ENCODE data around the gene ADM.

Gene ADM

GRCh38 chr11:10328314-10329098, 23.6 kb downstream of the ADM start:
- H3K27ac ChIP-seq, result no peak overlapping the region
- TF ChIP-seq ZFX (IDR thresholded peaks at IDR 0.05; ENCODE audit: borderline replicate concordance), result no peak
- TF ChIP-seq CTCF (IDR thresholded peaks at IDR 0.05), result no peak

GRCh38 chr11:10329356-10329755, 24.5 kb downstream of the ADM start:
- no peak for TF ChIP-seq ZFX (IDR thresholded peaks at IDR 0.05; ENCODE audit: borderline replicate concordance)
- TF ChIP-seq CTCF (IDR thresholded peaks at IDR 0.05), result no peak
- no peak overlapping the region for H3K27ac ChIP-seq

GRCh38 chr11:10329935-10330334, 25.1 kb downstream of the ADM start:
- H3K27ac ChIP-seq, result no peak overlapping the region
- TF ChIP-seq CTCF (IDR thresholded peaks at IDR 0.05), result no peak
- no peak for TF ChIP-seq ZFX (IDR thresholded peaks at IDR 0.05; ENCODE audit: borderline replicate concordance)

- no peak for TF ChIP-seq CTCF (IDR thresholded peaks at IDR 0.05)
- TF ChIP-seq ZFX (IDR thresholded peaks at IDR 0.05; ENCODE audit: borderline replicate concordance), result no peak
These were observed 26.8 kb downstream of the ADM start for GRCh38 chr11:10331548-10332289.

GRCh38 chr11:10333490-10333889, 28.6 kb downstream of the ADM start:
- TF ChIP-seq CTCF (IDR thresholded peaks at IDR 0.05) (no peak), ZFX (IDR thresholded peaks at IDR 0.05; ENCODE audit: borderline replicate concordance) (no peak)
- H3K27ac ChIP-seq, result no peak overlapping the region

More at GRCh38 chr11:10331548-10332289, 26.8 kb downstream of the ADM start:
- no peak overlapping the region for H3K27ac ChIP-seq

GRCh38 chr11:10338287-10338686, 33.4 kb downstream of the ADM start:
- no peak overlapping the region for H3K27ac ChIP-seq
- TF ChIP-seq CTCF (IDR thresholded peaks at IDR 0.05), result no peak
- no peak for TF ChIP-seq ZFX (IDR thresholded peaks at IDR 0.05; ENCODE audit: borderline replicate concordance)
